GM12872 (cell line): Measurements from ENCODE around the gene CCDC136.

Experiments used
- CTCF ChIP-seq: IDR thresholded peaks from 3 replicates; pipeline ENCODE4 v1.5.1; 2011; ENCODE audit warnings: low read depth, mild to moderate bottlenecking, low read length, moderate library complexity; ENCODE audit not compliant: insufficient read depth

CCDC136 gene

DNA sequence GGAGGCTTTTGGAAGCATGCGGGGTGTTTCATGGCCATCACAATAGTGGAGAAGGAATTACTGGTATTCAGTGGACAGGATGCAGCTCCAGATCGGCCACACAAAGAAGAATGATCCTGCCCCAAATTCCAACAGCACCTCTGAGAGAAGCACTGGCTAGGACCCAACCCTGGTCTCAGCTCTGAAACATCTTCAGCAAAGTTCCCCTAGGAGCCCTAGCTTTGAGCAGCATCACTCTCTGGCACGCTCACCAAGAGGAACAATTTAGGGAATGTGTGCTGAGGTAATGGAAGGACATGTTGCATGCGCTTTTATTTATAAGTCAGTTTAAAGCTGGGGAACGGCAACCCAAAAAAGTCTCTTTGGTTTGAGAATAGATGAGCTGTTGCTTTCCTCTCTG, 10.6 kb upstream of the CCDC136 start:
- no peak for TF ChIP-seq CTCF

GRCh38 chr7:128781851-128782250, 9.9 kb upstream of the CCDC136 start:
- TF ChIP-seq CTCF, result no peak

DNA sequence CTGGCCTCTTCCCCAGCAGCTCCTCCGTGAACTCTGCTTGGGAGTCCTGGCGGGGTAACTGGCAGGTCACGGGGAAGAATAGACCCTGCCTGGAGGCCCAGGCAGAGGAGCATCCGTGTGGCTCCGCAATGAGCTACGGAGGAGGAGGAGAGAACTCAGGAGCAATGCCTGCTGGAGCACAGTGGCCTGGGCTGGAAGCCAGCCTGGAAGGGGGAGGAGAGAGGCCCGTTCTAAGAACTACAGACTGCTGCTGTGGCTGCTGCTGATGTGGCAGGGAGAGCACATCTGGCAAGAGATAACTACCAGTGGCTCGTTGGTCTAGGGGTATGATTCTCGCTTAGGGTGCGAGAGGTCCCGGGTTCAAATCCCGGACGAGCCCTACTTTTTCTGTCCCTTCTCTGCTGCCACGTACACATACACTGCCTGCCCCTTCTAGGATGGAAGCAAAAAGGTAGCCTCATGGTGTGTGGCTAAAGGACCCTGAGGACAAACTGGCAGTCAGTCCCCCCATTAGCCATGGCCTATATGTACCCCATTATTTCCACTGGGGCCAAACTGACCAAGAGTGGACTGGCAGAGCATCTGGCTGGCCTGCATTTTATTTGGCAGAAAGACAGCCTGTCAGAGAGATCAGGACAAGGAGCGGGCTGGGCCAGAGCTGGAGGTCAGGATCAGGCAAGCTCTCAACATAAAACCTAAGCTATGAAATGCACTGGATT, 8.5 kb upstream of the CCDC136 start:
- no peak for TF ChIP-seq CTCF

- TF ChIP-seq CTCF, result no peak
Observed at GRCh38 chr7:128785738-128786137, 6.0 kb upstream of the CCDC136 start.

GRCh38 chr7:128788446-128789412, 3.0 kb upstream of the CCDC136 start:
- no peak for TF ChIP-seq CTCF

DNA sequence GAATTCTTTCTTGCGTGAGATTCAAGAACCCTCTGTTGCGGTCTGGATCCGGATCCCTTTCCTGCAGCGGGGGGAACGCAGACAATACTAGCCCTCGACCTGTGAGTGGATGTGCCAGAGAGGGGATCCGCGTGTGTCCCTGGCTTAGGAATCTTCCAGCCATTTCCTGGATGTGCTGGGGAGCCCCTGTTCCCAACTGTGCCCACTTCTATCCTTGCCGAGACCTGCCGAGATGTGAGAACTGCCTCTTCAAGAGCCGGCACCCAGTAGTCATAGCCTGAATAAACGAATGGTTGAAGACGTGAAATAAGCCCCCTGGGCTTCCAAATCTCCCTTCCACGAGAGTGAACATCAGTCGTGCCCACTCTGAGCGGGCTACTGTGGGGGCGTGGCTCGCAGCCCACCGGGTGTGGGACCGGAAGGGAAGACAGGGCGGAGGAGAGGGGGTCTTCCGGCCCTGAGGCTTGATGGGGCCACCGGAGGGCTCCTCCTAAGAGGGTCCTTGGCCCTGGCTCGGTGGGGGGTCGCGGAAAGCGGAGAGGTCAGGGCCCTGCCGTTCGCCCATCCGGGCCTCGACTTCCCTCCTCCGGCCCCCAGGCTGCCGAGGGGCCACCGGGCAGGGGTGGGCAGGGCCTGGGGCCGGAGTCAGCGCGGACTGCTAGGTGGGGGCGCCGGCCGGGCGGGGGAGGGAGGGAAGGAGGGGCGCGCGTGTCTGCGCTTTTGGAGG, 1.3 kb upstream of the CCDC136 start:
- no peak for TF ChIP-seq CTCF

GRCh38 chr7:128791972-128792327, 182 bp downstream of the CCDC136 start:
- no peak for TF ChIP-seq CTCF
